WTC11 (cell line): ENCODE results near the gene HS3ST4.

Experiments
- ESRRA ChIP-seq: sonication (generic); formaldehyde crosslinking; IDR thresholded peaks from 2 replicates; pipeline ENCODE4 v1.8.1; 2022; ENCODE audit warnings: mild to moderate bottlenecking, missing genetic modification reagents, borderline replicate concordance
- TEAD4 ChIP-seq: sonication (generic); formaldehyde crosslinking; IDR thresholded peaks from 2 replicates; pipeline ENCODE4 v1.8.0; 2022; ENCODE audit warnings: mild to moderate bottlenecking, missing genetic modification reagents

GRCh38 chr16:25922438-25922837 lies 230.7 kb downstream of the HS3ST4 start:
- TF ChIP-seq TEAD4 (CRISPR knock-in tag) (no peak), ESRRA (CRISPR knock-in tag) (no peak)
